Endodermal cell (in vitro differentiated cells): ENCODE results near the gene VOPP1. TPM values are rescaled to one million over a fixed set of nuclear protein-coding genes. Genes with fewer than 3 reads are reported as not detected.
"Not testable (repeated sequence)": the region's sequence is repeated elsewhere in the genome, so short reads cannot be mapped to it uniquely, and the experiment has no call there.

Experiments
- DNase-seq: peaks from one replicate; pipeline ENCODE4 v3.0.0-alpha.2; 2017
- H3K27ac ChIP-seq: 2 replicates; pipeline ENCODE4 v1.5.1; 2013; ENCODE audit warnings: mild to moderate bottlenecking, low read depth, low read length, moderate library complexity
- H3K27me3 ChIP-seq: 2 replicates; pipeline ENCODE4 v1.6.1; 2013; ENCODE audit warnings: mild to moderate bottlenecking, low read length, moderate library complexity; ENCODE audit not compliant: insufficient read depth, control insufficient read depth, poor library complexity, severe bottlenecking
- H3K36me3 ChIP-seq: 2 replicates; pipeline ENCODE4 v1.7.0; 2013; ENCODE audit warnings: mild to moderate bottlenecking, low read length, moderate library complexity; ENCODE audit not compliant: control insufficient read depth, insufficient read depth
- H3K4me1 ChIP-seq: one replicate; pipeline ENCODE4 v1.7.0; 2013; ENCODE audit warnings: low read length; ENCODE audit not compliant: control insufficient read depth, insufficient read depth
- H3K4me3 ChIP-seq: 2 replicates; pipeline ENCODE4 v1.5.1; 2013; ENCODE audit warnings: mild to moderate bottlenecking, low read length, moderate library complexity
- H3K9ac ChIP-seq: 2 replicates; pipeline ENCODE4 v1.6.1; 2013; ENCODE audit warnings: mild to moderate bottlenecking, low read length, moderate library complexity; ENCODE audit not compliant: poor library complexity, severe bottlenecking; ENCODE audit errors: extremely low read depth
- H3K9me3 ChIP-seq: 2 replicates; pipeline ENCODE4 v1.6.1; 2013; ENCODE audit warnings: mild to moderate bottlenecking, low read length, moderate library complexity; ENCODE audit not compliant: control insufficient read depth
- H3K27ac Mint-ChIP-seq: 2 replicates; pipeline ENCODE4 v1.8.0; 2020; ENCODE audit warnings: mixed read lengths
- H3K27me3 Mint-ChIP-seq: 2 replicates; pipeline ENCODE4 v1.8.0; 2021; ENCODE audit warnings: mild to moderate bottlenecking, mixed read lengths; ENCODE audit not compliant: insufficient read depth
- H3K36me3 Mint-ChIP-seq: 2 replicates; pipeline ENCODE4 v1.8.0; 2020; ENCODE audit warnings: low read depth, mixed read lengths
- H3K4me1 Mint-ChIP-seq: 2 replicates; pipeline ENCODE4 v1.8.0; 2020; ENCODE audit warnings: mixed read lengths
- H3K4me3 Mint-ChIP-seq: 2 replicates; pipeline ENCODE4 v1.8.0; 2020; ENCODE audit warnings: mild to moderate bottlenecking, moderate library complexity, mixed read lengths
- H3K9me3 Mint-ChIP-seq: 2 replicates; pipeline ENCODE4 v1.8.0; 2020; ENCODE audit warnings: mild to moderate bottlenecking, mixed read lengths
- WGBS, 2 experiments: methylation state at CpG; one replicate each; pipeline versions ENCODE4 v1.1.5 to v1.1.7; 2013; ENCODE audit warnings: missing lambda C conversion rate in 2 of 2, mixed read lengths in 1 of 2; ENCODE audit not compliant: insufficient coverage in 1 of 2, insufficient read length in 1 of 2; 5-methylcytosine and 5-hydroxymethylcytosine counted together
- total RNA-seq, 2 donors: library from RNA; stranded (reverse); fragmentation: NEBNext Ultra II Directional in 1 of 2; extraction: Animal tissue kit (Norgen Biotek cat#: 25700) in 1 of 2; gene quantifications; 2 replicates in 1 of 2; 3 replicates in 1 of 2; pipeline ENCODE4 v1.2.1, GENCODE V29; 2021
- TF ChIP-seq, protein P1 (sequence below): fragments of 200-600 bp; sonication (generic); conservative IDR thresholded peaks from 2 replicates; pipeline ENCODE4 v1.5.0; 2021; ENCODE audit warnings: antibody characterized with exemption, mild to moderate bottlenecking

VOPP1 gene
- total RNA-seq, 2 donors from 2014 or later: 48.8 to 53.6 TPM

DNA sequence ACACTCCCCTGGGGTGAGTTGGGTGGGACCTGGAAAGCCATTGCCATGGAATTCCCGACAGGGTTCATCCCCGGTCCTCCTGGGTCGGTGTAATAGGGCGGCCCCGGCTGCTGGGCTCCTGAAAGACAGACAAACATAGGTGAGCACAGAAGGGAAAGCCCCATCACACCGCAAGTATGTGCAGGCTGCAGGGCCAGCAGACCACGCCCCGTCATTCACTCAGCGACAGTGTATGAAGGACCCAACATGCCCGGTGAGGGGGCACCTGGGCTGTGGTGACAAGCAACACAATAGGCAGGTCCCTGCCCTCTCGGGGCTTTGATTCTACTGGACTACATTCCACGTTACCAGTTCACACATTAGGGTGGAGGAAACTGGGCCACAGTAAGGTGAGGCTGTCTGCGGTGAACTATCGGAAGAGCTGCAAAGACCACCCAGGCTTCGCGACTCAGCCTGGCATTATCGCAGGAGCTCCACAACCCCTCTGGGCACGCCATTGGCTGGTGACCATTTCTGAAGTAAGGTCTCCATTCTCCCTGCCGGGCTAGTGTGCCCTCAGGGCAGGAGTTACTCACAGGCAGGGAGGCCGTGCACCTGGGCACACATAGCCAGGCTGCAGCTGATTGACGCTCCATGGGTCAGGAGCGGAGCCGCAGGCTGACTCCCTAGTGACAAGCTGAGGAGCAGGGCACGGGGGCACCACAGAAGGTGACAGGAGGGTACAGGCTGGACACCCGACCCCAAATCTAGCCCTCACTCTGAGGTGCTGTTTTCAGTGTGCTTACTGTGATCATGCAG, 99.2 kb downstream of the VOPP1 start:
- Histone ChIP-seq H3K9ac (no peak overlapping the region), H3K4me3 (no peak overlapping the region), H3K36me3 (peaks cover 5% of the 10 kb centered on the region), H3K9me3 (peaks cover 4% of the 10 kb centered on the region), H3K4me1 (no peaks in the 10 kb centered on the region), H3K27ac (no peak overlapping the region), H3K27me3 (no peaks in the 10 kb centered on the region)
- H3K4me1 Mint-ChIP-seq: no peaks in the 10 kb centered on the region
- no peak overlapping the region for H3K27ac Mint-ChIP-seq
- H3K4me3 Mint-ChIP-seq: no peak overlapping the region
- TF ChIP-seq, protein P1, sequence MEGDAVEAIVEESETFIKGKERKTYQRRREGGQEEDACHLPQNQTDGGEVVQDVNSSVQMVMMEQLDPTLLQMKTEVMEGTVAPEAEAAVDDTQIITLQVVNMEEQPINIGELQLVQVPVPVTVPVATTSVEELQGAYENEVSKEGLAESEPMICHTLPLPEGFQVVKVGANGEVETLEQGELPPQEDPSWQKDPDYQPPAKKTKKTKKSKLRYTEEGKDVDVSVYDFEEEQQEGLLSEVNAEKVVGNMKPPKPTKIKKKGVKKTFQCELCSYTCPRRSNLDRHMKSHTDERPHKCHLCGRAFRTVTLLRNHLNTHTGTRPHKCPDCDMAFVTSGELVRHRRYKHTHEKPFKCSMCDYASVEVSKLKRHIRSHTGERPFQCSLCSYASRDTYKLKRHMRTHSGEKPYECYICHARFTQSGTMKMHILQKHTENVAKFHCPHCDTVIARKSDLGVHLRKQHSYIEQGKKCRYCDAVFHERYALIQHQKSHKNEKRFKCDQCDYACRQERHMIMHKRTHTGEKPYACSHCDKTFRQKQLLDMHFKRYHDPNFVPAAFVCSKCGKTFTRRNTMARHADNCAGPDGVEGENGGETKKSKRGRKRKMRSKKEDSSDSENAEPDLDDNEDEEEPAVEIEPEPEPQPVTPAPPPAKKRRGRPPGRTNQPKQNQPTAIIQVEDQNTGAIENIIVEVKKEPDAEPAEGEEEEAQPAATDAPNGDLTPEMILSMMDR: no peak
- 91 to 100% methylated on average over 7 to 25 of the region's 25 CpGs for WGBS, 2 experiments
- H3K9me3 Mint-ChIP-seq: no peaks in the 10 kb centered on the region
- DNase-seq: peak; percentile 7
- peaks cover 14% of the 10 kb centered on the region for H3K36me3 Mint-ChIP-seq
- H3K27me3 Mint-ChIP-seq: no peaks in the 10 kb centered on the region

DNA sequence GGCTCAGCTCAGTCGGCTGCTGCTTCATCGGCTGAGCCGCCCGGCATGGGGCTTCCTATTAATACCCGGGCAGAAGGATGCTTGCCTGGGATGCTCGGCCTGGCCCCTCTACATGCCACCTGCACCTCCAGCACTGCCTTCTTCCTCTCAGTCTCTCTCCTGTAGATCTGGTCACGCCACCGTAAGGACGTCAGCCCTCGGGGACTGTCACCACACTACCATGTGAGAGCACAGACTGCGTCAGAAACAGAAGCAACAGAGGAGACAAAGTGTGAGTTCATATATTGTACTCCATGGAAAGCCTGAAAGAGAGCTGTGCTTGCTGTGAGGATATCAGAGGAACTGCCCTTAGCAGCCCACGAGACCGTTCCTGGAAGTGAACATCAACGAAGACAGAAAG, 99.9 kb downstream of the VOPP1 start:
- not testable (repeated sequence) for H3K4me1 Mint-ChIP-seq

DNA sequence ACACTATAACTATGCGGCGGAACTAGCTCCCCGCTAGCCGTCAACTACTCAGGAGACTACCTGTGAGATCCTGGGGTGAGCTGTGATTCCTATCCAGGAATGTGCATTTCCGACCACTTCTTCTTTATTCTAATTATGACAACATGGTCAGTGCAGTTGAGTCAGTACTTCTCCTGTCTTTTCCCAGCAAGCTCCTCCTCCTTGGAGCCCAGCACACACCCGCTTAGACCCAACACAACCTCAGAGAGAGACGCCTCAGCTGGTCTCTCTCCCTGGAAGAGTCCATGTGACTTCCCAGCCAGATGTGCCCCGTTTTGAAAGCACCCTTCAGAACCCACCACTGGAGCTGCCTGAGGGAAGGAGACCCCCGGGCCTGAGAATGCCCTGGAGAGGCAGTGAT, 100.7 kb downstream of the VOPP1 start:
- H3K4me1 Mint-ChIP-seq, H3K27me3 ChIP-seq, H3K4me3 Mint-ChIP-seq, H3K9ac ChIP-seq, H3K4me1 ChIP-seq, H3K4me3 ChIP-seq, DNase-seq, H3K27ac ChIP-seq, H3K27me3 Mint-ChIP-seq, H3K27ac Mint-ChIP-seq: not testable (repeated sequence)
- H3K36me3 Mint-ChIP-seq: peaks cover 27% of the 10 kb centered on the region
- Histone ChIP-seq H3K36me3 (peaks cover 10% of the 10 kb centered on the region), H3K9me3 (peaks cover 10% of the 10 kb centered on the region)
- WGBS, 2 experiments: 95% methylated on average over 3 of the region's 9 CpGs; no CpG with 5 or more reads in 1 of the 2 experiments
- peaks cover 13% of the 10 kb centered on the region for H3K9me3 Mint-ChIP-seq

More for the DNA sequence above, 99.9 kb downstream of the VOPP1 start:
- not testable (repeated sequence) for H3K27ac ChIP-seq, H3K4me1 ChIP-seq, H3K9me3 ChIP-seq, H3K9ac ChIP-seq, H3K4me3 ChIP-seq, H3K27ac Mint-ChIP-seq, H3K36me3 ChIP-seq, H3K4me3 Mint-ChIP-seq, H3K27me3 ChIP-seq, H3K9me3 Mint-ChIP-seq, H3K27me3 Mint-ChIP-seq, DNase-seq
- H3K36me3 Mint-ChIP-seq: peaks cover 20% of the 10 kb centered on the region
- WGBS, 2 experiments: no CpG with 5 or more reads among the region's 14 CpGs

DNA sequence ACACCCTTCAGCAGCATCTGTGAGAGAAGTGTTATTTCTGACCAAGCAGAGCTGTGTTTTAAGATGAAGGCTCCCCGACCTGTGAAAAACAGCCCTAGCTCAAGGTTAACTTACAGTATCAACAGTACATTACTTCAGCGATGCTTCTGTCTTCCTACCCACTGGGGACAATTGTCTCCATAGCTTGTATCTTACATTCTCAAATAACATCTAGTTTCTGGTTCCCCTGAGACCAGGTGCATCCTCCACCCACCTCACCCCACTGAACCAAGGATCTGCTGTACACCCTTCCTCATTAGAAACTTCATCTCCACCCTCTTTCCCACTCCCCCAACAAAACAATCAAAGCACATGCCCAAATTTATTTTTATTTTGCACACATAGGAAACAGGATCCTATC, 102.0 kb downstream of the VOPP1 start:
- H3K4me1 Mint-ChIP-seq: no peaks in the 10 kb centered on the region

More for the DNA sequence above, 102.0 kb downstream of the VOPP1 start:
- Histone ChIP-seq H3K27me3 (no peaks in the 10 kb centered on the region), H3K9ac (no peak overlapping the region), H3K4me3 (no peak overlapping the region), H3K4me1 (no peaks in the 10 kb centered on the region), H3K27ac (no peak overlapping the region), H3K36me3 (peaks cover 10% of the 10 kb centered on the region), H3K9me3 (peaks cover 10% of the 10 kb centered on the region)
- Mint-ChIP-seq H3K36me3 (peaks cover 38% of the 10 kb centered on the region), H3K27ac (no peak overlapping the region), H3K4me3 (no peak overlapping the region), H3K27me3 (no peaks in the 10 kb centered on the region), H3K9me3 (peaks cover 23% of the 10 kb centered on the region)
- DNase-seq: no peak
- TF ChIP-seq, protein P1: no peak
- 83 to 100% methylated on average over 2 of the region's 2 CpGs for WGBS, 2 experiments
